K562 (cell line): ENCODE results near the gene DNAJB12. TPM values are rescaled to one million over a fixed set of nuclear protein-coding genes. Genes with fewer than 3 reads are reported as not detected.

ENCODE experiments used
- ATAC-seq: fragments of 200-7000 bp; cut with Tn5 transposase; 3 replicates; pipeline ENCODE4 v1.9.1; 2020; ENCODE audit warnings: moderate library complexity
- BruUV-seq: library from RNA; stranded (reverse); fragments of 400-500 nt; replicated peaks from 2 replicates; lab custom pipeline; 2021; lab: Mats Ljungman, UMichigan
- CTCF ChIA-PET: fragments of 300-600 bp; formaldehyde crosslinking; extraction: SDS; loops from one replicate; lab custom pipeline; 2021; ENCODE audit warnings: low intra/inter-chr PET ratio; lab: Yijun Ruan, JAX
- POLR2A ChIA-PET: fragments of 300-600, 350-650 bp; sonication (Branson Sonifier 250); formaldehyde crosslinking; extraction: SDS; loops from one replicate; lab custom pipeline; 2021; ENCODE audit warnings: antibody characterized with exemption, inconsistent platforms; lab: Yijun Ruan, JAX
- DNase-seq, 4 experiments: peaks; one replicate each; pipeline versions ENCODE4 v3.0.0 to v3.0.0-alpha.2; 2011 to 2018; ENCODE audit warnings: low spot score in 3 of 4, mixed read lengths in 3 of 4; ENCODE audit errors: extremely low read depth in 1 of 4
- FAIRE-seq: peaks from 2 replicates; lab custom pipeline; 2011; peaks lifted over from hg19 to GRCh38; lab: Jason Lieb, UNC
- H2AFZ ChIP-seq: 2 replicates; pipeline ENCODE4 v1.6.0; 2011; ENCODE audit warnings: low read depth, low read length, control low read depth, inconsistent platforms
- H3K27ac ChIP-seq: fragments of 200-600 bp; 3 replicates; pipeline ENCODE4 v1.8.0; 2011; ENCODE audit warnings: low read depth, mild to moderate bottlenecking, control low read depth, inconsistent platforms, low read length, moderate library complexity, mixed read lengths; ENCODE audit errors: extremely low read depth
- H3K27me3 ChIP-seq, 2 experiments: fragments of 300-600 bp in 1 of 2; 2 replicates in 1 of 2; 3 replicates in 1 of 2; pipeline versions ENCODE4 v1.6.0 to v1.8.0; 2011; ENCODE audit warnings: inconsistent platforms in 2 of 2, low read length in 2 of 2, mild to moderate bottlenecking in 1 of 2, mixed read lengths in 1 of 2, moderate library complexity in 1 of 2; ENCODE audit not compliant: control insufficient read depth in 2 of 2, insufficient read depth in 2 of 2
- H3K36me3 ChIP-seq: fragments of 300-600 bp; 3 replicates; pipeline ENCODE4 v1.8.0; 2011; ENCODE audit warnings: mild to moderate bottlenecking, low read length, inconsistent platforms; ENCODE audit not compliant: control insufficient read depth, insufficient read depth
- H3K4me1 ChIP-seq, 2 experiments: fragments of 200-600 bp in 1 of 2; replicated peaks in 1 of 2; 2 replicates in 1 of 2; 3 replicates in 1 of 2; pipeline versions ENCODE4 v1.5.1 to v1.8.0; 2011; ENCODE audit warnings: inconsistent platforms in 2 of 2, low read length in 2 of 2, mild to moderate bottlenecking in 1 of 2, mixed read lengths in 1 of 2, moderate library complexity in 1 of 2; ENCODE audit not compliant: control insufficient read depth in 2 of 2, insufficient read depth in 2 of 2
- H3K4me2 ChIP-seq: 2 replicates; pipeline ENCODE4 v1.6.1; 2011; ENCODE audit warnings: low read length, control low read depth, inconsistent platforms, mixed read lengths; ENCODE audit not compliant: insufficient read depth
- H3K4me3 ChIP-seq: fragments of 200-600 bp; sonication (generic), shearing (Covaris generic); 2 replicates; pipeline ENCODE4 v1.5.1; 2016; ENCODE audit warnings: control low read depth, inconsistent platforms
- H3K79me2 ChIP-seq: fragments of 200-600 bp; 3 replicates; pipeline ENCODE4 v1.8.0; 2011; ENCODE audit warnings: low read length, inconsistent platforms; ENCODE audit not compliant: control insufficient read depth, insufficient read depth
- H3K9ac ChIP-seq, 2 experiments: 2 replicates each; pipeline versions ENCODE4 v1.6.0 to v1.6.1; 2011; ENCODE audit warnings: low read depth in 2 of 2, low read length in 2 of 2, control low read depth in 1 of 2, inconsistent platforms in 1 of 2, mild to moderate bottlenecking in 1 of 2, mixed read lengths in 1 of 2; ENCODE audit not compliant: insufficient read depth in 1 of 2
- H3K9me1 ChIP-seq: one replicate; pipeline ENCODE4 v1.6.0; 2011; ENCODE audit warnings: inconsistent platforms, mild to moderate bottlenecking, low read length, moderate library complexity; ENCODE audit not compliant: control insufficient read depth, insufficient read depth
- H3K9me3 ChIP-seq: replicated peaks from 2 replicates; pipeline ENCODE4 v1.5.1; 2011; ENCODE audit warnings: low read depth, low read length, inconsistent platforms; ENCODE audit not compliant: control insufficient read depth, insufficient read depth
- H4K20me1 ChIP-seq: replicated peaks from 2 replicates; pipeline ENCODE4 v1.6.1; 2011; ENCODE audit warnings: low read length, inconsistent platforms, mixed read lengths; ENCODE audit not compliant: control insufficient read depth, insufficient read depth
- CEBPG ChIP-seq, 3 experiments: fragments of 200-800 bp in 1 of 3; sonication (Bioruptor generic) in 1 of 3; sonication (generic) in 1 of 3; formaldehyde crosslinking in 1 of 3; IDR thresholded peaks in 2 of 3; conservative IDR thresholded peaks in 1 of 3; 2 replicates each; pipeline versions ENCODE4 v1.6.1 to v1.8.0; 2016 to 2022; ENCODE audit warnings: missing compliant biosample characterization in 2 of 3, missing genetic modification characterization in 2 of 3, mild to moderate bottlenecking in 1 of 3, missing genetic modification reagents in 1 of 3
- HMG20A ChIP-seq: fragments of 450-650 bp; formaldehyde crosslinking; conservative IDR thresholded peaks from 2 replicates; pipeline ENCODE4 v1.4.0; 2020; ENCODE audit warnings: mild to moderate bottlenecking, mixed read lengths
- MYC ChIP-seq, 2 experiments: fragments of 250-450 bp in 1 of 2; sonication (Bioruptor Pico) in 1 of 2; IDR thresholded peaks; 2 replicates each; pipeline versions ENCODE4 v1.5.1 to v1.6.1; 2012 to 2021; ENCODE audit warnings: low read depth in 2 of 2, borderline replicate concordance in 1 of 2, improper control_type of control experiment in 1 of 2, low read length in 1 of 2, mild to moderate bottlenecking in 1 of 2, moderate library complexity in 1 of 2
- NR2C1 ChIP-seq, 2 experiments: fragments of 450-650 bp; IDR thresholded peaks; 2 replicates each; pipeline ENCODE4 v1.6.1; 2017; ENCODE audit warnings: mild to moderate bottlenecking in 2 of 2, antibody characterized with exemption in 1 of 2, inconsistent platforms in 1 of 2, missing compliant biosample characterization in 1 of 2, missing genetic modification characterization in 1 of 2
- WGBS: fragments of 100-300 bp; shearing (Covaris generic); methylation state at CpG from one replicate; pipeline ENCODE4 v1.1.6; 2016; ENCODE audit warnings: low coverage, mixed read lengths; ENCODE audit not compliant: insufficient coverage; ENCODE audit errors: missing lambda C conversion rate; 5-methylcytosine and 5-hydroxymethylcytosine counted together
- in situ Hi-C: fragments of 300-500 bp; cut with MboI; formaldehyde crosslinking; loops from 4 replicates; pipeline ENCODE4 v1.15.0; 2018; ENCODE audit warnings: inconsistent platforms, mixed read lengths
- intact Hi-C: fragments of 100-400 bp; cut with micrococcal nuclease; formaldehyde crosslinking; loops from 2 replicates; pipeline ENCODE4 v1.14.2; 2022
- polyA plus RNA-seq, 8 experiments: library from polyadenylated mRNA; depleted of rRNA in 4 of 8; stranded (reverse) in 5 of 8; unstranded in 3 of 8; fragments of >200 nt; fragmentation: Nextera tagmentation in 2 of 8; fragmentation: Illumina TruSeq in 1 of 8; extraction: Ambion mirVana in 2 of 8; extraction: Trizol in 1 of 8; gene quantifications; 2 replicates each; pipeline versions ENCODE4 v1.2.1 to v1.2.3, GENCODE V29; 2011 to 2014; ENCODE audit warnings: inconsistent platforms in 1 of 8, missing spikeins in 1 of 8
- total RNA-seq, 7 experiments: library from RNA; depleted of rRNA in 6 of 7; stranded (reverse); fragments of >200 nt in 6 of 7; fragmentation: Illumina TruSeq in 2 of 7; extraction: Trizol in 2 of 7; gene quantifications; 2 replicates each; pipeline versions ENCODE4 v1.2.1 to v1.2.3, GENCODE V29; 2011 to 2021; ENCODE audit warnings: low replicate concordance in 1 of 7
- TF ChIP-seq, protein P1 (sequence below), 2 experiments: IDR thresholded peaks in 1 of 2; conservative IDR thresholded peaks in 1 of 2; 2 replicates each; pipeline ENCODE4 v1.6.1; 2016; ENCODE audit warnings: low read depth in 2 of 2, mild to moderate bottlenecking in 1 of 2, missing compliant biosample characterization in 1 of 2, missing genetic modification characterization in 1 of 2, moderate library complexity in 1 of 2
- TF ChIP-seq, protein P2 (sequence below): sonication (generic); formaldehyde crosslinking; IDR thresholded peaks from 2 replicates; pipeline ENCODE4 v1.9.0; 2022; ENCODE audit warnings: mild to moderate bottlenecking, missing genetic modification reagents
- TF ChIP-seq, protein P3 (sequence below): fragments of 250-450 bp; sonication (Bioruptor Pico); IDR thresholded peaks from 2 replicates; pipeline ENCODE4 v1.5.0; 2021; ENCODE audit warnings: mild to moderate bottlenecking, moderate library complexity
- TF ChIP-seq, protein P4 (sequence below), 2 experiments: fragments of 200-800 bp in 1 of 2; sonication (Bioruptor generic) in 1 of 2; sonication (generic) in 1 of 2; formaldehyde crosslinking in 1 of 2; IDR thresholded peaks in 1 of 2; conservative IDR thresholded peaks in 1 of 2; 2 replicates each; pipeline versions ENCODE4 v1.5.0 to v1.6.1; 2016 to 2020; ENCODE audit warnings: missing compliant biosample characterization in 1 of 2, missing genetic modification characterization in 1 of 2, missing genetic modification reagents in 1 of 2

DNAJB12 gene
- total and polyA plus RNA-seq, 9 of the 15 experiments (the other 6 are each of a cell fraction or from before 2014, with no cell fraction given) = 3.5 to 31.5 (median 20.3) TPM

DNA sequence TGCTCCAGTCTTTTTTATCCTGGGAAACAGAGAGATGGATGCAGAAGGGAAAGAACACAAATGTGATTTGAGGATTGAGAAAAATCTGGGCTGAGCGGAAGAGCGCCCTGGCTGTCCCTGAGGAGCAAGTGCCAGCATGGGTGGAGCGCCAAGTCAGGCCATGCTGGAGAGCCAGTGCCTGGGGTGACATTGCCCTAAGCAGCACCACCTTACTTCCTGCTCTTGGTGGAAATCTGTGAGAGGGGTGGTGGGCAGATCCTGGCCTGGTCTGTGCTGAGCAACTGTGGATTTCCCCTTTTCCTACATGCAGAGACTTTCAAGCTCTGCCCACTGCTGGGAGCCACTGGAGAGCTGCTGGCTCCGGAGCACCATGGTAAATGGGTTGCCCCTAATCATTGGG is 44.1 kb downstream of the DNAJB12 start:
- no peaks in the 10 kb centered on the region for H3K9me3 ChIP-seq
- peak overlapping the region; percentile 7 to 70; a peak in 3 of 4 replicates for H3K9ac ChIP-seq
- intact Hi-C loops (no loop called here), in situ Hi-C loops (no loop called here)
- no peaks in the 10 kb centered on the region for H4K20me1 ChIP-seq
- CTCF ChIA-PET = no interaction called here
- FAIRE-seq (no peak), ATAC-seq (no peak), DNase-seq (no peak)
- POLR2A ChIA-PET = interaction anchor here (0.8 to 2.3 kb wide), 3 partner anchors 10 to 12 kb away, joined by 3 to 17 read pairs (median 3); no protein-coding TSS in a partner anchor
- H3K4me2 ChIP-seq = no peak overlapping the region
- H3K79me2 ChIP-seq = no peaks in the 10 kb centered on the region
- H3K27me3 ChIP-seq = no peaks in the 10 kb centered on the region
- no peaks in the 10 kb centered on the region for H3K9me1 ChIP-seq
- H2AFZ ChIP-seq = peak overlapping the region; percentile 90
- H3K4me1 ChIP-seq = peaks cover 36 to 57% of the 10 kb centered on the region in 2 experiments
- H3K27ac ChIP-seq = no peak overlapping the region
- 91% methylated on average over 4 of the region's 4 CpGs for WGBS
- no TSS peak for BruUV-seq
- H3K4me3 ChIP-seq = no peak overlapping the region
- no peaks in the 10 kb centered on the region for H3K36me3 ChIP-seq
- TF ChIP-seq HMG20A (CRISPR knock-in tag) = no peak
- TF ChIP-seq, protein P1, sequence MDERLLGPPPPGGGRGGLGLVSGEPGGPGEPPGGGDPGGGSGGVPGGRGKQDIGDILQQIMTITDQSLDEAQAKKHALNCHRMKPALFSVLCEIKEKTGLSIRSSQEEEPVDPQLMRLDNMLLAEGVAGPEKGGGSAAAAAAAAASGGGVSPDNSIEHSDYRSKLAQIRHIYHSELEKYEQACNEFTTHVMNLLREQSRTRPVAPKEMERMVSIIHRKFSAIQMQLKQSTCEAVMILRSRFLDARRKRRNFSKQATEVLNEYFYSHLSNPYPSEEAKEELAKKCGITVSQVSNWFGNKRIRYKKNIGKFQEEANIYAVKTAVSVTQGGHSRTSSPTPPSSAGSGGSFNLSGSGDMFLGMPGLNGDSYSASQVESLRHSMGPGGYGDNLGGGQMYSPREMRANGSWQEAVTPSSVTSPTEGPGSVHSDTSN (CRISPR knock-in tag; IDR thresholded peaks at IDR 0.05; ENCODE audit: low read depth) = no peak
- TF ChIP-seq, protein P1 (tag; conservative IDR thresholded peaks at IDR 0.05; ENCODE audit: low read depth) = no peak
- no peak for TF ChIP-seq NR2C1 (IDR thresholded peaks at IDR 0.05)
- TF ChIP-seq NR2C1 (tag; IDR thresholded peaks at IDR 0.05) = no peak
- TF ChIP-seq MYC (IDR thresholded peaks at IDR 0.05; ENCODE audit: low read depth, low read length) = no peak
- TF ChIP-seq MYC (CRISPR knock-in tag; IDR thresholded peaks at IDR 0.05; ENCODE audit: borderline replicate concordance, low read depth) = peak; percentile 32; the same call in 1 of the 2 replicates
- TF ChIP-seq, protein P2, sequence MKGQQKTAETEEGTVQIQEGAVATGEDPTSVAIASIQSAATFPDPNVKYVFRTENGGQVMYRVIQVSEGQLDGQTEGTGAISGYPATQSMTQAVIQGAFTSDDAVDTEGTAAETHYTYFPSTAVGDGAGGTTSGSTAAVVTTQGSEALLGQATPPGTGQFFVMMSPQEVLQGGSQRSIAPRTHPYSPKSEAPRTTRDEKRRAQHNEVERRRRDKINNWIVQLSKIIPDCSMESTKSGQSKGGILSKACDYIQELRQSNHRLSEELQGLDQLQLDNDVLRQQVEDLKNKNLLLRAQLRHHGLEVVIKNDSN (CRISPR knock-in tag) = peak; percentile 33
- TF ChIP-seq CEBPG (CRISPR knock-in tag; IDR thresholded peaks at IDR 0.05) = 0 out of 2 replicates have a peak, but pooled peaks have one; percentile 12
- no peak for TF ChIP-seq CEBPG (tag; conservative IDR thresholded peaks at IDR 0.05 in 1 of 2, IDR thresholded peaks at IDR 0.05 in 1 of 2)
- TF ChIP-seq, protein P3, sequence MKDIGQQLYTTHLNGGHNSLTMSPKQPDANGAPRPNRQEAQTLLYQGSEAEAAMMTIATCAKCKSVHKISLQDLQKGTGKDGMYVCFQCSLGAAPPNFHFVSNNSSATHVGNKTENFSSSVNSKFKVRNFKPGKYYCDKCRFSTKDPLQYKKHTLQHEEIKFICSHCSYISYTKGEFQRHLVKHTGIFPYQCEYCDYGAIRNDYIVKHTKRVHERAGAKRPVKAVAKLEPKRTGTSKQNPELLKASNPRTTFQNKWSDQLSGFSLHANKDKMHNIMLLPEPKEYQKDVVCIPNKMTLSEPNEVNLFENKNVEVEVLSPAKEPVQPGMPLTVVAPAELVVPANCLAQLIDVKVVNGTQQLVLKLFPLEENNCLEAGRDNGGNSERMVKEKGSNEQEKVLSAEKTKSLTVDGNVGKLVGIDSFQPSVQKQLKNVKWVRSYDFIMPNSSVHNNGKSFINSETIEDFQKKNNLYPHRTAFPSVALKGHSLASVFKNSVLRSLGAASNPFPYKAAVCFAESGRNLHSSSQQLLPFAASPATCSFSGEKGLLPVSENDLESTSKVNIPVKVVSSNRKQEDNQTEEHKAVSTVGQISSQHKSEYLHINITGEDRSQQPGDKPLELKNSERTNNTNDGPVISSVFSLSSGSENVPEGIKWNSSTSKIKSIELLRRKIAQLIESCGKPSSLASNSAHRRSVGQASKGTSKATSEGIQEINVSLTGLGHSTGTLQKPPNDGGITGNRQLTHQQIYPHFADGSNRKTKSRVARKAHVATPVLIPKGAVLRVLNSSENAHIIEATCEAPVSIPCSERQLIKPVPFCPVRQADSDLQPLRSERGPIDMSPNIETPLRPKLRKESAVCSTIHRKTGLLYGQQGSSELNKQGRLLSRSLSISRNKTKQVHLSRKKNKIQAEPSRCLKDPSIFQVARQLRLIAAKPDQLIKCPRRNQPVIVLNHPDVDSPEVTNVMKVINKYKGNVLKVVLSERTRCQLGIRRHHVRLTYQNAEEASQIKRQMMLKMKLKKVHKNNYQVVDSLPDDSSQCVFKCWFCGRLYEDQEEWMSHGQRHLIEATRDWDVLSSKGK = no peak
- TF ChIP-seq, protein P4, sequence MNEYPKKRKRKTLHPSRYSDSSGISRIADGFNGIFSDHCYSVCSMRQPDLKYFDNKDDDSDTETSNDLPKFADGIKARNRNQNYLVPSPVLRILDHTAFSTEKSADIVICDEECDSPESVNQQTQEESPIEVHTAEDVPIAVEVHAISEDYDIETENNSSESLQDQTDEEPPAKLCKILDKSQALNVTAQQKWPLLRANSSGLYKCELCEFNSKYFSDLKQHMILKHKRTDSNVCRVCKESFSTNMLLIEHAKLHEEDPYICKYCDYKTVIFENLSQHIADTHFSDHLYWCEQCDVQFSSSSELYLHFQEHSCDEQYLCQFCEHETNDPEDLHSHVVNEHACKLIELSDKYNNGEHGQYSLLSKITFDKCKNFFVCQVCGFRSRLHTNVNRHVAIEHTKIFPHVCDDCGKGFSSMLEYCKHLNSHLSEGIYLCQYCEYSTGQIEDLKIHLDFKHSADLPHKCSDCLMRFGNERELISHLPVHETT (CRISPR knock-in tag; conservative IDR thresholded peaks at IDR 0.05 in 1 of 2, IDR thresholded peaks at IDR 0.05 in 1 of 2) = 0 out of 4 replicates have a peak, but pooled peaks of 1 of the 2 experiments have one; percentile 4
